Activated T-cell treated with anti-CD3 and anti-CD28 coated beads, Interleukin-2, amount 50 U/mL, for 1 hour (primary cell): ENCODE measurements around the gene CABP1.
A peak's percentile ranks its signal among the peaks of the same experiment; 100 is the strongest.

Experiments
- DNase-seq: peaks from one replicate; pipeline ENCODE4 v3.0.0-alpha.2; 2020

CABP1 gene

GRCh38 chr12:120640861-120641833 lies 721 bp downstream of the CABP1 start:
- DNase-seq: peak; percentile 64

GRCh38 chr12:120642121-120642520 lies 1.7 kb downstream of the CABP1 start:
- no peak for DNase-seq

- no peak for DNase-seq
Measured at GRCh38 chr12:120642826-120643225, 2.4 kb downstream of the CABP1 start.

- no peak for DNase-seq
Measured at GRCh38 chr12:120643574-120643973, 3.1 kb downstream of the CABP1 start.

GRCh38 chr12:120646044-120646443 lies 5.6 kb downstream of the CABP1 start:
- DNase-seq: no peak

GRCh38 chr12:120647375-120647755 lies 6.9 kb downstream of the CABP1 start:
- no peak for DNase-seq

- no peak for DNase-seq
Measured at GRCh38 chr12:120649442-120650232, 9.2 kb downstream of the CABP1 start.

- DNase-seq: no peak
Measured at GRCh38 chr12:120650233-120650690, 9.8 kb downstream of the CABP1 start.

- DNase-seq: no peak
Measured at GRCh38 chr12:120651821-120652220, 11.4 kb downstream of the CABP1 start.

- DNase-seq: no peak
Measured at GRCh38 chr12:120652656-120653435, 12.4 kb downstream of the CABP1 start.

- no peak for DNase-seq
Measured at GRCh38 chr12:120653611-120654010, 13.2 kb downstream of the CABP1 start.

- DNase-seq: no peak
Measured at GRCh38 chr12:120654656-120655055, 14.2 kb downstream of the CABP1 start.

- DNase-seq: no peak
Measured at GRCh38 chr12:120656008-120656407, 15.6 kb downstream of the CABP1 start.

GRCh38 chr12:120658286-120659150 lies 18.1 kb downstream of the CABP1 start:
- no peak for DNase-seq

- DNase-seq: no peak
Measured at GRCh38 chr12:120659151-120659525, 18.7 kb downstream of the CABP1 start.

GRCh38 chr12:120661432-120661831 lies 21.0 kb downstream of the CABP1 start:
- no peak for DNase-seq

- no peak for DNase-seq
Measured at GRCh38 chr12:120662879-120663278, 22.5 kb downstream of the CABP1 start.

- DNase-seq: no peak
Measured at GRCh38 chr12:120663741-120664140, 23.3 kb downstream of the CABP1 start.

- DNase-seq: no peak
Measured at GRCh38 chr12:120666571-120667390, 26.4 kb downstream of the CABP1 start.

- no peak for DNase-seq
Measured at GRCh38 chr12:120668091-120668867, 27.9 kb downstream of the CABP1 start.
